ENCODE data around the gene TCFL5.

DNA sequence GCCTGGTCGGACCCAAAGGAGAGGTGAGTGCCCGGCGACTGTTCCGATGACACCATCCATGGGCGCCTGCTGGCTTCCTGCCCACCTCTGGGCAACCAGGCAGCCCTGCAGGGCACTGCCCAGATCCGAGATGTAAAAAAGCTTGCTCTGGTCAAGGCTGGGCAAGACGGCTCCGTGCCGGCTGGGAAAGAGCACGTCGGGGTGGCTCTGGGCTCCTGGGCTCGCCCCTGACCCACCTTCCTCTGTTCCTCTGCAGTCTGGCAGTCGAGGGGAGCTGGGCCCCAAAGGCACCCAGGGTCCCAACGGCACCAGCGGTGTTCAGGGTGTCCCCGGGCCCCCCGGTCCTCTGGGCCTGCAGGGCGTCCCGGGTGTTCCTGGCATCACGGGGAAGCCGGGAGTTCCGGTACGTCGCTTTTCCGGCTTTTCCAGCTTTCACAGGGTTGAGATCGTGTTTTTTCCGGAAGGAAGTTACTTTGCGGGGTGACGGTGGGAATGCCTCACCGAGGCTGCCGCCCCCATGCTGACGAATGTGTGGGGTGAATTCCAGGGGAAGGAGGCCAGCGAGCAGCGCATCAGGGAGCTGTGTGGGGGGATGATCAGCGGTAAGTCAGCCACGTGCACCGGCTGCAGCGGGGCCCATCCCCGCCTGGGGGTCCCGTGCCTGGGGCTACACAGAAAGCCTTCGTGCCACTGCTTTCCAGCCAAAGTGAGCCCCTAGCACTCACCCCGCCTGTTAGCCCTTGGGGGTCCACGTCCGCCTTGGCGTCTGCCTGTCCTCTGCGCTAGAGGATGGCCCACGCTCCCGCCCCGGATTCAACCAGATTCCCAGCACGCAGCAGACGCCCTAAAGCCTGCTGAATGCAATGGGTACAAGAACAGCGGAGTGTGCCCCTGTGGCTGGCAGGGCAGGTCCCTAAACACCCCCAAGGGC is 25.4 kb downstream of the TCFL5 start:
- TF ChIP-seq, protein P1, sequence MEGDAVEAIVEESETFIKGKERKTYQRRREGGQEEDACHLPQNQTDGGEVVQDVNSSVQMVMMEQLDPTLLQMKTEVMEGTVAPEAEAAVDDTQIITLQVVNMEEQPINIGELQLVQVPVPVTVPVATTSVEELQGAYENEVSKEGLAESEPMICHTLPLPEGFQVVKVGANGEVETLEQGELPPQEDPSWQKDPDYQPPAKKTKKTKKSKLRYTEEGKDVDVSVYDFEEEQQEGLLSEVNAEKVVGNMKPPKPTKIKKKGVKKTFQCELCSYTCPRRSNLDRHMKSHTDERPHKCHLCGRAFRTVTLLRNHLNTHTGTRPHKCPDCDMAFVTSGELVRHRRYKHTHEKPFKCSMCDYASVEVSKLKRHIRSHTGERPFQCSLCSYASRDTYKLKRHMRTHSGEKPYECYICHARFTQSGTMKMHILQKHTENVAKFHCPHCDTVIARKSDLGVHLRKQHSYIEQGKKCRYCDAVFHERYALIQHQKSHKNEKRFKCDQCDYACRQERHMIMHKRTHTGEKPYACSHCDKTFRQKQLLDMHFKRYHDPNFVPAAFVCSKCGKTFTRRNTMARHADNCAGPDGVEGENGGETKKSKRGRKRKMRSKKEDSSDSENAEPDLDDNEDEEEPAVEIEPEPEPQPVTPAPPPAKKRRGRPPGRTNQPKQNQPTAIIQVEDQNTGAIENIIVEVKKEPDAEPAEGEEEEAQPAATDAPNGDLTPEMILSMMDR (IDR thresholded peaks at IDR 0.05): no peak
- TF ChIP-seq POLR2A (IDR thresholded peaks at IDR 0.05): no peak
